H1 (cell line): ENCODE measurements around the gene ADGRV1. TPM values are rescaled to one million over a fixed set of nuclear protein-coding genes. Genes with fewer than 3 reads are reported as not detected.

Experiments
- ASH2L ChIP-seq: fragments of 200-600, 300-600 bp; sonication (generic); IDR thresholded peaks from one replicate; pipeline ENCODE4 v1.7.1; 2017; ENCODE audit warnings: low read length
- CEBPB ChIP-seq: IDR thresholded peaks from 2 replicates; pipeline ENCODE4 v1.6.1; 2012; ENCODE audit warnings: low read depth, low read length
- RBBP5 ChIP-seq: IDR thresholded peaks from 2 replicates; pipeline ENCODE4 v1.7.1; 2012; ENCODE audit warnings: low read depth, mild to moderate bottlenecking, inconsistent platforms, low read length, moderate library complexity, borderline replicate concordance
- TBP ChIP-seq: IDR thresholded peaks from 2 replicates; pipeline ENCODE4 v1.6.1; 2011; ENCODE audit warnings: low read depth, low read length, improper control_type of control experiment
- polyA plus RNA-seq, 7 experiments: library from polyadenylated mRNA; depleted of rRNA in 3 of 7; stranded (reverse) in 5 of 7; unstranded in 2 of 7; fragments of >200 nt in 5 of 7; fragments of 200-250 nt in 2 of 7; gene quantifications; 1 replicate in 5 of 7; 2 replicates in 1 of 7; 4 replicates in 1 of 7; pipeline versions ENCODE4 v1.2.1 to v1.2.3, GENCODE V29; 2011 to 2013; ENCODE audit warnings: missing spikeins in 2 of 7, mixed read lengths in 2 of 7
- total RNA-seq: library from RNA; stranded (reverse); fragmentation: NEBNext Ultra II Directional; extraction: Animal tissue kit (Norgen Biotek cat#: 25700); gene quantifications from 2 replicates; pipeline ENCODE4 v1.2.1, GENCODE V29; 2021

ADGRV1 gene
- total and polyA plus RNA-seq, 2 of the 8 experiments (the other 6 are each of a cell fraction or from before 2014, with no cell fraction given) = 53.1 to 62.2 TPM

- no peak for TF ChIP-seq CEBPB
- TF ChIP-seq TBP = no peak
- no peak for TF ChIP-seq RBBP5
- TF ChIP-seq ASH2L = no peak
Observed at GRCh38 chr5:91103353-91104061, 544.9 kb downstream of the ADGRV1 start (continued).
